NCI-H345 treated with DMSO at 0.1 percent for 48 hours (cell line): ENCODE measurements around the gene CDH23.

Experiments
- DNase-seq: peaks from one replicate; lab custom pipeline; 2025; ENCODE audit not compliant: unreplicated experiment; lab: John Stamatoyannopoulos, UW

The CDH23 gene

DNA sequence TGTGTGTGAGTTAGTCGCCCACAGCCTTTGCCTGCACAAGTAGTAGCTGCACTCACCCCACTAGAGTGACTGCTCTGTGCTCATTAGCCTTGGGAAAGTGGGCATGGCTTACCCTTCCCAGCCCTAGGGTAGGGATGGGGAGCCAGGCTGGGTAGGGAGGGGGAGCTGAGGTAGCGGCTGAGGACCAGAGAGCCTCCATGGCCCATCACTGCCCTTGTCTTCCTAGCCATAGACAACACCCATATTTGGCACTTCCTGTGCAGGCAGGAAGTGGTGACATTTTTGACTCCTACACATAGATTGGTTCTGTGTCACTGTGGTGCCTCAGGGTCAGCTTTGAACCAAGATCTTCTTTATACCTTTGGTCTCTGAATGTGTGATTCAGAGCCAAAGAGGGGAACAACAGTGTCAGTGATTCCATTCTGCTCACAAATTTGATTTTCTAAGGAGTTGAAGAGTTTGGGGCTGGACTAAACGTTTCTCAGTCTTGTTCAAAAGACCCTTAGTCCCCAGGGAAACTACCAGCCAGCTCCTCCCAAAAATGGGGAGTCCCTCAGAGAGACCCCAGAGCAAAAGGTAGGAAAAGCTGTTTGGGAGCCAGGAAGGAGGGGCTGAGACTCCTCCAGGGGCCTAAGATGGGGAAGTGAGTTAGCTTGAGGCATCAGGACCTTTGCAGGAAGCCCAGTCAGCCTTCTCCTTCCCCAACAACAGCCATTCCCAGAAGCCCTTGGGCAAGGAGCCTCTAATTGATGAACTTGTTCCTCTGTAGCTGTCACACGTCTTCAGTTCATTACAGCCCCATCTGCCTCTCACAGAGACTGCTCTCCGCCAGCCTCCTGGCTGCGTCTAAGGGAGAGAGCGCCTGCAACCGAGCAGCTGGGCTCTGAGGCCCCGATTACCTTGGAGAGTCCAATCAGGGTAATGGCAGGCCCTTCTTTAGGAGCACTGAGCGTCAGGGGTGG is 135.0 kb downstream of the CDH23 start:
- DNase-seq, result no peak

DNA sequence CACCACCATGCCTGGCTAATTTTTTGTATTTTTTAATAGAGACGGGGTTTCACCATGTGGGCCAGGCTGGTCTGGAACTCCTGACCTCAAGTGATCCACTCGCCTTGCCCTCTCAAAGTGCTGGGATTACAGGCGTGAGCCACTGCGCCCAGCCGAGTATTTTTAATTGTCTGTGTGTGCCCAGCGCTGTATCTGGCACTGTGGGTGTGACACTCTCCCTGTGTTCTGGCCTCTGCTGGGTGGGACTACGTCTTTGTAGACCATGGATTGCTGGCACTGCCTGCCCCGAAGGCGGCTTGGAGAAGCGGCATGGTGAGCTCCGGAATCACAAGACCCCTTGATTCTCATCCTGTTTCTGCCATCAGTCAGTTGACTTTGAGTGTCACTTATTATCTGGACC is 136.2 kb downstream of the CDH23 start:
- DNase-seq, result no peak

DNA sequence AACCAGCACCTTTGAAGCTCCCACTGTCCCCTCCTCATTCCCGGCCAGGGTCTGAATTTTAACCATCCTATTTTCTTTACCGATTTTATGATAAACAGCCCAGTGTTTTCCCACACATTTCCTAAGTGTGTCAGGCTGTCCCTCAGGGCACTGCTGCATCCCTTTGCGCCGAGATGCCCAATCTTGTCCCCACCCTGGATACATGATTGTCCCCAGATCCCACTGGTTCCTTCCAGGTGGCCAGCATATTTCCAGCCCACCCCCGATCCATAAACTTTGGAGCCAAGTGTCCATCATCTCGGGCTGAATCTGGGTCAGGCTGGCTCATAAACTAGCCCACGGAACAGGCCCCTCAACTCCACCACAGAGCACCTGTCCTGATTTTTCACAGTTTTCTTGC is 137.2 kb downstream of the CDH23 start:
- no peak for DNase-seq

GRCh38 chr10:71534568-71535194 is 138.0 kb downstream of the CDH23 start:
- no peak for DNase-seq

- DNase-seq, result no peak
Observed at GRCh38 chr10:71536332-71536731, 139.6 kb downstream of the CDH23 start.

DNA sequence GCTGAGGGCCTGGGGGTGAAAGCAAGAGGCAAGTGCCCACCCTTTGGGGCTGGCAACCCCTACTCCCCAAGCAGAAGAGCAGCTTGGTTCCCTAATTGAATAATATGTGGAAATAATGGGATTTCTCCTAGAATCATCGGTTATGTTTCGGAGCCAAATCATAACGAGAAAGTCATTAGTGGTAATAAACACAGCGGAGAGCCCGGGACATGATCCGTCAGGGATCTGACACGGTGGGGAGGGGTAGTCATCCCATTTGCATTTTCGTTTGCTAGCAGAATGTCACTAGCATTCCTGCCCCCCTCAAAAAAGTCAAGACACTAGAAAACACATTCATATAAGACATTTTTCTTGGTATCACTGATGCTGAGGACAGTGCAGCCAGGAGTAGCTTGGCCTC is 140.4 kb downstream of the CDH23 start:
- no peak for DNase-seq

DNA sequence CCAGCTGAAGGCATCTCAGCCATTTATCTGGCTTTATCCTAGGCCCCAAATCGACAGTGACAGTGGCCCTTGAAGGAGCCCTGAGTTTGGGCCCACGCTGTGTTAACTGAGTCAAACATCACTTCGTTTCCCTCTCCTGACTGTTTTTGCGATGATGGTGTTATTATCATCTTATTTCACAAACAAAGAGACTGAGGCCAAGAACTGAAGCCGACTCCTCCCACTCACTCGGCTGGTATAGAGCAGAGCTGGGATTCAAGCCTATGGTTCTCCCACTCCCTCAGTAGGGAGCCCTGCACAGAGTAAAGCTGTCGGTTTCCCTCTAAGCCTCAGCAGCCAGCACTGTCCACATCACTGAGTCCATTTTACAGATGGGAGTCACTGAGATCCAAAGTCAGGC is 141.0 kb downstream of the CDH23 start:
- no peak for DNase-seq

DNA sequence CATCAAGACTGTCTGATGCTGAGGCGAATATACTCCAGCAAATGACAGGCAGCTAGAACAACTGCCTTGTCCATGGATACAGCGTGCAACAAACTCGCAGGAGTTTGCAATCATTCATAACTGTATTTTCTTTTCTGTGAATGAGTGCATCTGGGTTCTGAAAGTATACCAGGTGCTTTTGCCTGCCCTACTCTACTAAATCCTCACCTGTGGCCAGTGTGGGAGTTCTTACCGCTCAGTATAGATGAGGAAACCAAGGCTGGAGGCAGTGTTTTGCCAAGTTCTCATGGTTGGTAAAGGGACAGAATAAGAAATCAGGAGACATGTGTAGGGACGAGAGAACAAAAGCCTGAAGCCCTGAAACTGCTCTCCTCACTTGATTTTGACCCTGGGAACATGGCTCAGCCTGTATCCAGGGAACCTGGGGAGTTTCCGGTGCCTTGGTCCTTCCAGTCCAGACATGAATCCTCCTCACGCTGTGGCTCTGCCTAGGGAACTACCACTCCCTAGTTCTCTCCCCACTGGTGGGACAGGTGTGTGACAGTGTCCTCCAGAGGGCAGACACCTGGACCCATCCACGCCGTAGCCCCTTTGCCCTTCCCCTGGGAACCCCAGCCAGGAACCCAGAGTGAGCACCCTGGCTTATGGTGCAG is 142.0 kb downstream of the CDH23 start:
- no peak for DNase-seq

DNA sequence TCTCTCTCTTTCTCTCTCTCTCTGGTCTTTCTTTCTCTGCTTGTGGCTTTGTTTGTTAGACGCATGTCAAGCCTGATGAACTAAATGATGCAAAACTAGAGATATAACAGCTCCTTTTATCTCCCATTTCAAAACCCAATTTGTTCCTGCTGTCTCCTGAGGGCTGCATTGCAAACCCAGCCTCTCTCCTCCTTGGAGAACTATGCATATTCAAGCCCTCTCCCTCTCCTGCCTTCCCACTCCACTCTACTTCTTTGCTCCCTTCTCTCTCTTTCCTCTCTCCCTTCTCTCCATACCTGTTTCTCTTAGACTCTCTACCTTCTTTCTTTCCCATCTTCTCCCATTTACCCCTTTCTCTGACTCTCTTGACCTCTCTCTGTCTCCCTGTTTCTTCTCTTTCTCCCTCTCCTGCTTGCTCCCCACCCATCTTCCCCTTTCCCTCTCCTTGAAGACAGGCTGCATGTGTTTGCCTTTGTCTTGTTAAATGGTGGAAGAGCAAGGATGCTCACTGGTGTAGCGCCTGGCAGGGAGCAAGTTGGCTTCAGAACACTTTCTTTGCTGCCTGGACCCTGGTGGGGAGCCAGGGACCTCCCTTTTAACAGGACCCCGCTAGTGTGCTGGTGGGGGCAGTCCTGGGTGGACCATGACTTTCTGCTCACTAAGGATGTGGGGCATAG is 142.9 kb downstream of the CDH23 start:
- DNase-seq, result no peak

GRCh38 chr10:71542478-71542877 is 145.8 kb downstream of the CDH23 start:
- DNase-seq, result no peak

DNA sequence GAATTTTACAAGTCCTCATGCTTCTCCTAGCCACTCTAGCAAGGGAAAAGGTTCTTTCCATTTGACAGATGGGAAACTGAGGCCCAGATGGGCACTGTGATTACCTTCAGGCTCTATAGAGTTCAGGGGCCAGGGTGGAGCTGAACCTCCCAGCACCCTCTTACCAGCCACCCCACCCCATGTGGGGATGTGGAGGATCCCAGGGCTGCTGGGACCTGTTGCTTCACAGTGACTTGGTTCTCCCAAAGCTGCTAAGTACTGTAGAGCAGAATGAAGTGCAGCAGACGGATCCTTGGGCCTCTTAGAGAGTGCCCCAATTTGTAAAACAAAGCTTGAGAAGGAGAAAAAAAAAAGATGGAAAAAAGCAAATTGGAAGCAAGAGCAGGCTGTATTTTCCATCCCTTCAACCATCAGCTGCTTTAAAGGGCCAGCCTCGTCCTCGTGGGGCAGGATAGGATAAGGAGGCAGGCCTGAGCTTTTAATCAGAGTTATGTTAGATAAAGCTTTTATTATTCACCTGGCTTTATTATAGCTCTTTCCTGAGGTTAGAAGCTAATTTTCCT is 147.0 kb downstream of the CDH23 start:
- no peak for DNase-seq

GRCh38 chr10:71545001-71545400 is 148.3 kb downstream of the CDH23 start:
- no peak for DNase-seq

- DNase-seq, result no peak
Observed at GRCh38 chr10:71546220-71546619, 149.5 kb downstream of the CDH23 start.

DNA sequence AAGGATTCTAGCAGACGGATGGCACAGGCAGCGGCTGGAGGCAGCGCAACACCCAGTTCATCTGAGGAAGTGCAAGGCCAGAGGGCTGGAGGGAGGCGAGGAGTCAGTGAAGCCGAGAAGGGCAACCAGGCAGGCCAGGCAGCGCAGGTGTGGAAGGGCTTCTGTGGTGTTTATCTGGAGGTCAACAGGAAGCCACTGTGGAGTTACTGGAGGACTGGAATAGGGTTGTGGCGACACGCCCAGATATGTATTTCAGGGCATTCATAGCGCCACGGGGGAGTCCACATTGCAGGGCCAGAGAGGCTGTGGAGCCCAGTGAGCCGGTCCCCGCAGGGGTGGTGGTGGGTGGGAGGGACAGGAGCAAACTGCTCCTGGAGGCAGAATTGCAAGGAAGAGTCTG is 150.6 kb downstream of the CDH23 start:
- no peak for DNase-seq

- no peak for DNase-seq
Observed at GRCh38 chr10:71547876-71548846, 151.4 kb downstream of the CDH23 start.

GRCh38 chr10:71549766-71550533 is 153.2 kb downstream of the CDH23 start:
- DNase-seq, result no peak

DNA sequence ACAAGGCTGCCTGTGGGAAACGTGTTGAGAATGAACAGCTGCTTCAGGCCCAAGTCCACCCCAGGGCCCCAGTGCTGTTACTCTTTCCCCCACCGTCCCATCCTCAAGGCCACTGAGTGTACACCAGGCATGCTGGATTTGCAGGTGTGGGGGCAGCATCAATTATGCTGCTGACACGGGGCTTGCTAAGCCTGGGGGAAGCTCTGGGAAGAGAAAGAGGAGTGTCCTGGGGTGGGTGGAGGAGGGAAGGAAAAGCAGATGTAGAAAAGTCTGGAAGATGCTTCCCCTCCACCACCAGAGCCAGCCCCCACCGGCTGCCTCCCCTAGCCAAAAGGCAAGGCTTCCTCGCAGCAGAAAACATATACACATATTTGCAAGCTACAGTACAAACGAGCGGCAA is 153.9 kb downstream of the CDH23 start:
- DNase-seq, result no peak

DNA sequence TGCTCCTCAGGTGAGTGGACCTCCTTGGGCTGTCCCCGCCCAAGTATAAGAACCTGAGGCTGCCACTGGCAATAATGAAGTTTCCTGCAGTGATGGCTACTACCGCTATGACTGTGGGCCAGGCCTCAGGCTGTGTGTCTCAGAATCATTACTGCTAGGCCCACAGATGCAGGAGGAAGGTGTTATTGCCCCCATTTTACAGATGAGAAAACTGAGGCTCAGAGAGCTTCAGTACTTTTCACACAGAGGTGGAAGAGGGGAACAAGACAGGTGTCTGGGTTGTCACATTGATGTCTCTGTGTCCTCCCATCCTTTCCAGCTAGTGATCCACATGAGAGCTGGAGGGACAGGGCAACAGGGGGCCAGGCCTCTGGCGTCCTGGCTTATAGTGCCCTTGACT is 155.2 kb downstream of the CDH23 start:
- no peak for DNase-seq

DNA sequence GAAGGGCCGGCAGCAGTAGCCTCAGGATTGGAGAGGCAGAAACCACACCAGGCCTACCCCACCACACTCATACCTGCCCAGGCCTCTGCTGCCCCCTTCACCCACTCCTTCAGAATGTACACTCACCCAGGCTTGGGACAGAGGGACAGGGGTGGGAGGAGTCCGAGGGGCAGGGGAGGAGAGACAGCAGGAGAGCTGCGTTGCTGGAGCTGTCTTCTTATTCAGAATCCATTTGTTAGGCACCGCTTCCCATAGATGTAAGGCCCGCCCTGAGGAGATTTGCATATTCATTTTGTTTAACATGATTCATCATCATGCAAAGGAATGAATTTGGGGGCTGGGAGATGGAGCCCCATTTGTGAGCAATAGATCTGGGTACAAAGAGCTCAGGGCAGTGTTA is 156.7 kb downstream of the CDH23 start:
- DNase-seq, result no peak
